ENCODE data around the gene CRTAC1. TPM values are rescaled to one million over a fixed set of nuclear protein-coding genes. Genes with fewer than 3 reads are reported as not detected.

The CRTAC1 gene
- total and polyA plus RNA-seq, 2 donors (not counting 3 experiments of a cell fraction or from before 2014, with no cell fraction given): 1.4 to 3.0 TPM

GRCh38 chr10:97863808-97864207, 166.6 kb downstream of the CRTAC1 start:
- no peak overlapping the region for H3K27ac ChIP-seq (ENCODE audit: insufficient read depth, low read depth, low read length)
- H3K4me2 ChIP-seq (ENCODE audit: insufficient read depth, low read length): no peak overlapping the region
- TF ChIP-seq EZH2 (IDR thresholded peaks at IDR 0.05; ENCODE audit: borderline replicate concordance, low read depth, low read length, severe bottlenecking) (no peak), MYC (IDR thresholded peaks at IDR 0.05; ENCODE audit: low read depth, low read length) (no peak), MAX (IDR thresholded peaks at IDR 0.05; ENCODE audit: insufficient read depth, insufficient read length) (no peak), POLR2A (IDR thresholded peaks at IDR 0.05; ENCODE audit: low read depth, low read length) (no peak), JUN (IDR thresholded peaks at IDR 0.05; ENCODE audit: borderline replicate concordance, insufficient read depth, insufficient read length, low read depth) (no peak)
- no peaks in the 10 kb centered on the region for H4K20me1 ChIP-seq (replicated peaks; ENCODE audit: control insufficient read depth, extremely low read depth, insufficient read depth, low read length)
- ChIA-PET CTCF (interaction anchor here (1.3 kb wide), 1 partner anchor 72 kb away, joined by 4 read pairs; no protein-coding TSS in a partner anchor), POLR2A (no interaction called here)
- DNase-seq (ENCODE audit: low read depth, low spot score) (no peak), FAIRE-seq (no peak)
- peaks cover under 1% of the 10 kb centered on the region for H3K4me1 ChIP-seq (ENCODE audit: control insufficient read depth, extremely low read depth, insufficient read depth, low read length)
- H3K4me3 ChIP-seq (replicated peaks in 1 of 3; ENCODE audit: insufficient read depth in 1 of 3, low read depth in 1 of 3, low read length in 3 of 3): no peak overlapping the region
- no peaks in the 10 kb centered on the region for H3K79me2 ChIP-seq (ENCODE audit: control insufficient read depth, insufficient read depth, low read length)
- no peaks in the 10 kb centered on the region for H3K9me3 ChIP-seq (replicated peaks; ENCODE audit: control insufficient read depth, insufficient read depth, low read length)
- no peak overlapping the region for H2AFZ ChIP-seq (ENCODE audit: low read depth, low read length)
- H3K27me3 ChIP-seq (ENCODE audit: control insufficient read depth in 2 of 2, insufficient read depth in 2 of 2, low read length in 2 of 2): no peaks in the 10 kb centered on the region
- BruUV-seq (replicated peaks): no TSS peak
- dilution Hi-C loops (cut with MboI; ENCODE audit: extremely low pct_ligation_motif_present, low sequenced_read_pairs) (no loop called here), intact Hi-C loops (cut with micrococcal nuclease) (no loop called here)
- H3K9ac ChIP-seq (replicated peaks; ENCODE audit: extremely low read depth, insufficient read depth, low read length): no peak overlapping the region
- no peaks in the 10 kb centered on the region for H3K36me3 ChIP-seq (ENCODE audit: control insufficient read depth in 2 of 2, extremely low read depth in 1 of 2, insufficient read depth in 2 of 2, low read length in 2 of 2)
- no peaks in the 10 kb centered on the region for H3K9me1 ChIP-seq (replicated peaks; ENCODE audit: control insufficient read depth, extremely low read depth, insufficient read depth, low read length)

GRCh38 chr10:97861924-97862323, 168.5 kb downstream of the CRTAC1 start:
- FAIRE-seq (no peak), DNase-seq (ENCODE audit: low read depth, low spot score) (no peak)
- POLR2A ChIA-PET: no interaction called here
- Histone ChIP-seq H3K79me2 (ENCODE audit: control insufficient read depth, insufficient read depth, low read length) (no peaks in the 10 kb centered on the region), H3K4me1 (ENCODE audit: control insufficient read depth, extremely low read depth, insufficient read depth, low read length) (no peaks in the 10 kb centered on the region), H3K9ac (replicated peaks; ENCODE audit: extremely low read depth, insufficient read depth, low read length) (no peak overlapping the region), H3K27me3 (ENCODE audit: control insufficient read depth in 2 of 2, insufficient read depth in 2 of 2, low read length in 2 of 2) (no peaks in the 10 kb centered on the region), H4K20me1 (replicated peaks; ENCODE audit: control insufficient read depth, extremely low read depth, insufficient read depth, low read length) (no peaks in the 10 kb centered on the region), H3K27ac (ENCODE audit: insufficient read depth, low read depth, low read length) (no peak overlapping the region), H3K4me3 (replicated peaks in 1 of 3; ENCODE audit: insufficient read depth in 1 of 3, low read depth in 1 of 3, low read length in 3 of 3) (no peak overlapping the region), H3K4me2 (ENCODE audit: insufficient read depth, low read length) (no peak overlapping the region), H3K36me3 (ENCODE audit: control insufficient read depth in 2 of 2, extremely low read depth in 1 of 2, insufficient read depth in 2 of 2, low read length in 2 of 2) (no peaks in the 10 kb centered on the region), H3K9me1 (replicated peaks; ENCODE audit: control insufficient read depth, extremely low read depth, insufficient read depth, low read length) (no peaks in the 10 kb centered on the region), H3K9me3 (replicated peaks; ENCODE audit: control insufficient read depth, insufficient read depth, low read length) (no peaks in the 10 kb centered on the region), H2AFZ (ENCODE audit: low read depth, low read length) (no peak overlapping the region)
- CTCF ChIA-PET: interaction anchor here (1.0 to 1.5 kb wide), 4 partner anchors 8 to 179 kb away, joined by 3 to 10 read pairs (median 8); no protein-coding TSS in a partner anchor
- no peak for TF ChIP-seq CTCF (IDR thresholded peaks at IDR 0.05; ENCODE audit: extremely low read depth in 1 of 2, insufficient read depth in 1 of 2, low read depth in 1 of 2, low read length in 2 of 2)
- TF ChIP-seq GATA2 (IDR thresholded peaks at IDR 0.05; ENCODE audit: insufficient read depth, insufficient read length, low read depth, low read length): no peak
- TF ChIP-seq POLR2A (IDR thresholded peaks at IDR 0.05; ENCODE audit: low read depth, low read length): no peak
- TF ChIP-seq MYC (IDR thresholded peaks at IDR 0.05; ENCODE audit: low read depth, low read length): no peak
- intact Hi-C loops (cut with micrococcal nuclease): no loop called here
- BruUV-seq (replicated peaks): no TSS peak
- dilution Hi-C loops (cut with MboI; ENCODE audit: extremely low pct_ligation_motif_present, low sequenced_read_pairs): no loop called here
